CD14-positive monocyte (primary cell): ENCODE results near the gene SLC19A3. TPM values are rescaled to one million over a fixed set of nuclear protein-coding genes. Genes with fewer than 3 reads are reported as not detected.

Experiments used
- DNase-seq, 3 donors: peaks; one replicate each; pipeline ENCODE4 v3.0.0-alpha.2; 2011 to 2022
- H2AFZ ChIP-seq: 2 replicates; pipeline ENCODE4 v1.6.0; 2012; ENCODE audit warnings: mild to moderate bottlenecking, low read depth, low read length, inconsistent platforms; ENCODE audit not compliant: insufficient read depth, poor library complexity, severe bottlenecking
- H3K27ac ChIP-seq, 2 donors: 1 replicate in 1 of 2; 2 replicates in 1 of 2; pipeline ENCODE4 v1.5.1; 2012 to 2013; ENCODE audit warnings: low read length in 2 of 2, control low read depth in 1 of 2, inconsistent platforms in 1 of 2, low read depth in 1 of 2, mild to moderate bottlenecking in 1 of 2
- H3K27me3 ChIP-seq, 2 donors: one replicate each; pipeline versions ENCODE4 v1.6.0 to v1.6.1; 2011 to 2013; ENCODE audit warnings: low read length in 2 of 2; ENCODE audit not compliant: control insufficient read depth in 2 of 2, insufficient read depth in 2 of 2
- H3K36me3 ChIP-seq, 2 donors: replicated peaks in 1 of 2; 1 replicate in 1 of 2; 2 replicates in 1 of 2; pipeline versions ENCODE4 v1.5.1 to v1.6.1; 2012 to 2013; ENCODE audit warnings: low read length in 2 of 2, control low read depth in 1 of 2, inconsistent platforms in 1 of 2, mild to moderate bottlenecking in 1 of 2; ENCODE audit not compliant: insufficient read depth in 2 of 2, control insufficient read depth in 1 of 2
- H3K4me1 ChIP-seq, 2 donors: 1 replicate in 1 of 2; 2 replicates in 1 of 2; pipeline versions ENCODE4 v1.5.1 to v1.6.1; 2012 to 2013; ENCODE audit warnings: low read length in 2 of 2, control low read depth in 1 of 2, inconsistent platforms in 1 of 2, mild to moderate bottlenecking in 1 of 2, moderate library complexity in 1 of 2; ENCODE audit not compliant: insufficient read depth in 2 of 2, control insufficient read depth in 1 of 2
- H3K4me2 ChIP-seq: replicated peaks from 2 replicates; pipeline ENCODE3; 2012; ENCODE audit warnings: low read length, moderate library complexity, mild to moderate bottlenecking; ENCODE audit not compliant: poor library complexity, severe bottlenecking; ENCODE audit errors: extremely low read depth
- H3K4me3 ChIP-seq, 3 experiments: fragments of 200-600 bp in 1 of 3; sonication (generic) in 1 of 3; replicated peaks in 1 of 3; 1 replicate in 2 of 3; 2 replicates in 1 of 3; pipeline ENCODE4 v1.5.1; 2011 to 2013; ENCODE audit warnings: low read length in 3 of 3, mild to moderate bottlenecking in 3 of 3, control low read depth in 2 of 3, low read depth in 2 of 3, inconsistent platforms in 1 of 3, moderate library complexity in 1 of 3
- H3K79me2 ChIP-seq: 2 replicates; pipeline ENCODE4 v1.6.0; 2012; ENCODE audit warnings: mild to moderate bottlenecking, control low read depth, inconsistent platforms, low read length, moderate library complexity; ENCODE audit not compliant: insufficient read depth
- H3K9ac ChIP-seq: 2 replicates; pipeline ENCODE4 v1.6.0; 2017; ENCODE audit warnings: low read length, mild to moderate bottlenecking; ENCODE audit not compliant: insufficient read depth, poor library complexity, severe bottlenecking
- H3K9me3 ChIP-seq, 2 donors: replicated peaks in 1 of 2; 1 replicate in 1 of 2; 2 replicates in 1 of 2; pipeline versions ENCODE4 v1.5.1 to v1.6.1; 2012 to 2013; ENCODE audit warnings: low read length in 2 of 2, control low read depth in 1 of 2; ENCODE audit not compliant: control insufficient read depth in 1 of 2, insufficient read depth in 1 of 2
- H4K20me1 ChIP-seq: 2 replicates; pipeline ENCODE4 v1.6.0; 2012; ENCODE audit warnings: mild to moderate bottlenecking, low read length, control low read depth, moderate library complexity; ENCODE audit not compliant: insufficient read depth
- H3K27ac Mint-ChIP-seq, 7 donors: one replicate each; pipeline ENCODE4 v1.8.0; 2020; ENCODE audit warnings: mild to moderate bottlenecking in 7 of 7, mixed read lengths in 7 of 7, moderate library complexity in 6 of 7, inconsistent platforms in 2 of 7
- H3K27me3 Mint-ChIP-seq, 3 donors: one replicate each; pipeline ENCODE4 v1.8.0; 2021 to 2022; ENCODE audit warnings: low read depth in 3 of 3, mild to moderate bottlenecking in 3 of 3, mixed read lengths in 3 of 3, moderate library complexity in 3 of 3, inconsistent platforms in 1 of 3
- H3K36me3 Mint-ChIP-seq, 2 donors: one replicate each; pipeline ENCODE4 v1.8.0; 2020; ENCODE audit warnings: mixed read lengths in 2 of 2, inconsistent platforms in 1 of 2, mild to moderate bottlenecking in 1 of 2
- H3K4me1 Mint-ChIP-seq: one replicate; pipeline ENCODE4 v1.8.0; 2020; ENCODE audit warnings: mild to moderate bottlenecking, mixed read lengths
- H3K4me3 Mint-ChIP-seq, 2 donors: one replicate each; pipeline ENCODE4 v1.8.0; 2020; ENCODE audit warnings: mild to moderate bottlenecking in 2 of 2, mixed read lengths in 2 of 2, moderate library complexity in 1 of 2
- H3K9me3 Mint-ChIP-seq, 7 donors: one replicate each; pipeline ENCODE4 v1.8.0; 2020 to 2022; ENCODE audit warnings: mixed read lengths in 7 of 7, mild to moderate bottlenecking in 6 of 7, moderate library complexity in 6 of 7, inconsistent platforms in 2 of 7
- CTCF ChIP-seq: fragments of 200-600 bp; IDR thresholded peaks from one replicate; pipeline ENCODE4 v1.8.0; 2022; ENCODE audit warnings: antibody characterized with exemption, mild to moderate bottlenecking
- WGBS: methylation state at CpG from one replicate; pipeline ENCODE4 v1.1.5; 2013; ENCODE audit warnings: missing lambda C conversion rate; ENCODE audit not compliant: insufficient coverage; 5-methylcytosine and 5-hydroxymethylcytosine counted together
- intact Hi-C, 2 donors: fragments of 100-400 bp; cut with micrococcal nuclease; formaldehyde crosslinking; loops; one replicate each; pipeline versions ENCODE4 v1.15.0 to v1.15.1; 2023
- polyA minus RNA-seq: library from RNA; depleted of rRNA, polyadenylated mRNA; stranded (reverse); fragments of >200 nt; gene quantifications from 2 replicates; pipeline ENCODE4 v1.2.3, GENCODE V29; 2012
- polyA plus RNA-seq, 3 donors: library from polyadenylated mRNA; depleted of rRNA in 1 of 3; unstranded in 2 of 3; stranded (reverse) in 1 of 3; fragments of 300-500 nt in 2 of 3; fragments of >200 nt in 1 of 3; fragmentation: Illumina TruSeq in 2 of 3; gene quantifications; 1 replicate in 2 of 3; 2 replicates in 1 of 3; pipeline ENCODE4 v1.2.3, GENCODE V29; 2012 to 2021
- total RNA-seq, 12 experiments: library from RNA in 1 of 12; stranded (reverse) in 1 of 12; fragments of 120-200 nt in 1 of 12; gene quantifications; one replicate each; pipeline ENCODE4 v1.2.4 and lab custom pipeline; 2013 to 2026; ENCODE audit warnings: mixed read lengths in 6 of 12, inconsistent platforms in 1 of 12

Gene SLC19A3
- not detected for total RNA-seq (2013)
- polyA plus RNA-seq (not detected), polyA minus RNA-seq (0.08 TPM in 1 of 2 replicates, not detected in the other), total RNA-seq (lab: John Stamatoyannopoulos, UW) (0 to 2.4 (median 0) reads per million in 11 experiments)

GRCh38 chr2:227717687-227718567, at the start of gene SLC19A3:
TSS of gene SLC19A3 (minus strand) at chr2:227718028. CDS start at chr2:227702318, 15,710 bp downstream.
- no peaks in the 10 kb centered on the region for H3K9me3 ChIP-seq
- intact Hi-C loops, result no loop called here
- H3K4me3 Mint-ChIP-seq, result peak within 1 kb of the TSS; percentile 20 to 72
- H3K27ac ChIP-seq, result no peak within 1 kb of the TSS
- peaks cover 19 to 38% (median 25%) of the 10 kb centered on the region in 3 donors for H3K27me3 Mint-ChIP-seq
- H3K36me3 ChIP-seq, result no peaks in the 10 kb centered on the region
- no peak within 1 kb of the TSS for H3K9ac ChIP-seq
- no peak within 1 kb of the TSS for H3K27ac Mint-ChIP-seq
- no peaks in the 10 kb centered on the region for H3K79me2 ChIP-seq
- TF ChIP-seq CTCF, result no peak
- H3K4me1 ChIP-seq, result peaks cover 6% of the 10 kb centered on the region in 2 donors
- H3K4me3 ChIP-seq, result peak within 1 kb of the TSS in 1 of 3 experiments; percentile 48
- DNase-seq, result no peak
- peaks cover 9% of the 10 kb centered on the region for H3K4me1 Mint-ChIP-seq
- 8% methylated on average over 30 of the region's 35 CpGs for WGBS
- no peaks in the 10 kb centered on the region for H4K20me1 ChIP-seq
- peaks cover 0 to 3% (median 0%) of the 10 kb centered on the region in 7 donors for H3K9me3 Mint-ChIP-seq
- peaks cover 0 to 16% of the 10 kb centered on the region in 2 donors for H3K27me3 ChIP-seq
- H3K4me2 ChIP-seq, result peak within 1 kb of the TSS; percentile 53
- H3K36me3 Mint-ChIP-seq, result no peaks in the 10 kb centered on the region
- H2AFZ ChIP-seq, result peak within 1 kb of the TSS; percentile 41

- no peaks in the 10 kb centered on the region for H3K4me1 ChIP-seq
- no peak overlapping the region for H3K27ac ChIP-seq
- intact Hi-C loops, result loop anchor here in 1 of 2 donors (5.0 to 10.0 kb wide), 2 partner anchors 529 to 642 kb away; no protein-coding TSS in a partner anchor
- Mint-ChIP-seq H3K27me3 (peaks cover 3 to 6% (median 4%) of the 10 kb centered on the region in 3 donors), H3K4me3 (no peak overlapping the region), H3K4me1 (peaks cover 4% of the 10 kb centered on the region), H3K36me3 (no peaks in the 10 kb centered on the region), H3K27ac (no peak overlapping the region), H3K9me3 (peaks cover 0 to 3% (median 0%) of the 10 kb centered on the region in 7 donors)
- no peak overlapping the region for H3K4me2 ChIP-seq
- H3K9ac ChIP-seq, result no peak overlapping the region
- no peaks in the 10 kb centered on the region for H4K20me1 ChIP-seq
- no peaks in the 10 kb centered on the region for H3K9me3 ChIP-seq
- H3K4me3 ChIP-seq, result no peak overlapping the region
- whole genome bisulfite sequencing, result 21% methylated on average over 9 of the region's 11 CpGs
- peak; percentile 86 for TF ChIP-seq CTCF
- DNase-seq, result peak; percentile 36 to 61 (median 60)
- no peak overlapping the region for H2AFZ ChIP-seq
- H3K79me2 ChIP-seq, result no peaks in the 10 kb centered on the region
- H3K36me3 ChIP-seq, result no peaks in the 10 kb centered on the region
- no peaks in the 10 kb centered on the region for H3K27me3 ChIP-seq
These were observed 48.6 kb upstream of the SLC19A3 start for GRCh38 chr2:227766373-227766883.
